Gastrocnemius medialis (tissue), 4 donors: Measurements from ENCODE around the gene HDAC7.

ENCODE experiments used
- CTCF ChIP-seq, 5 experiments: fragments of 450-650 bp in 3 of 5; fragments of 200-600 bp in 2 of 5; sonication (generic) in 2 of 5; IDR thresholded peaks in 4 of 5; conservative IDR thresholded peaks in 1 of 5; 1 replicate in 4 of 5; 2 replicates in 1 of 5; pipeline ENCODE4 v1.5.1; 2016 to 2019; ENCODE audit warnings: antibody characterized with exemption in 5 of 5, mild to moderate bottlenecking in 3 of 5, moderate library complexity in 3 of 5
- POLR2A ChIP-seq, 2 donors: fragments of 450-650 bp; IDR thresholded peaks; one replicate each; pipeline ENCODE4 v1.6.1; 2017; ENCODE audit warnings: antibody characterized with exemption in 2 of 2, mild to moderate bottlenecking in 2 of 2, moderate library complexity in 2 of 2

GRCh38 chr12:47850153-47851084 is 30.7 kb upstream of the HDAC7 start:
- TF ChIP-seq CTCF (IDR thresholded peaks at IDR 0.05 in 4 of 5, conservative IDR thresholded peaks at IDR 0.05 in 1 of 5) (no peak), POLR2A (IDR thresholded peaks at IDR 0.05) (no peak)
